CD4-positive, alpha-beta T cell treated with Interleukin-17A for 1 hour (primary cell): ENCODE data around the gene HLA-DPB1.

Source experiments
- DNase-seq: peaks from one replicate; pipeline ENCODE4 v3.0.0-alpha.2; 2020

HLA-DPB1 gene

DNA sequence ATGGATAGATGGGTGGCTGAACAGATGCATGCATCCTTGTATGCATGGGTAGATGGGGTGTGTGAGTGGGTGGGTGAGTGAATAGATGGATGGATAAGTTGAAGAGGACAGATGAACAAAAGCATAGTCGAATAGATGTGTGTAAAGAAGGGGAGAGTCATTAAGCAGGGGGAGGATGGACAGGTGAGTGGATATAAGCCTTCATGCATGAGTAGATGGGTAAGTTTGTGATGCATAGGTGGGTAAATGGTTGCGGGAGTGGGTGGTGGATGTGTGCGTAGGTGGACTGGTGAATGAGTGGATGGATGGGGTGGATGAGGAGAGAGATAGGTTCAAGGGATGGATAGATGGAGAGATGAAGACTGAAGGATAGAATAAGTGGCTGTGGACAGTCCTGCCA is 29.6 kb downstream of the HLA-DPB1 start:
- no peak for DNase-seq

DNA sequence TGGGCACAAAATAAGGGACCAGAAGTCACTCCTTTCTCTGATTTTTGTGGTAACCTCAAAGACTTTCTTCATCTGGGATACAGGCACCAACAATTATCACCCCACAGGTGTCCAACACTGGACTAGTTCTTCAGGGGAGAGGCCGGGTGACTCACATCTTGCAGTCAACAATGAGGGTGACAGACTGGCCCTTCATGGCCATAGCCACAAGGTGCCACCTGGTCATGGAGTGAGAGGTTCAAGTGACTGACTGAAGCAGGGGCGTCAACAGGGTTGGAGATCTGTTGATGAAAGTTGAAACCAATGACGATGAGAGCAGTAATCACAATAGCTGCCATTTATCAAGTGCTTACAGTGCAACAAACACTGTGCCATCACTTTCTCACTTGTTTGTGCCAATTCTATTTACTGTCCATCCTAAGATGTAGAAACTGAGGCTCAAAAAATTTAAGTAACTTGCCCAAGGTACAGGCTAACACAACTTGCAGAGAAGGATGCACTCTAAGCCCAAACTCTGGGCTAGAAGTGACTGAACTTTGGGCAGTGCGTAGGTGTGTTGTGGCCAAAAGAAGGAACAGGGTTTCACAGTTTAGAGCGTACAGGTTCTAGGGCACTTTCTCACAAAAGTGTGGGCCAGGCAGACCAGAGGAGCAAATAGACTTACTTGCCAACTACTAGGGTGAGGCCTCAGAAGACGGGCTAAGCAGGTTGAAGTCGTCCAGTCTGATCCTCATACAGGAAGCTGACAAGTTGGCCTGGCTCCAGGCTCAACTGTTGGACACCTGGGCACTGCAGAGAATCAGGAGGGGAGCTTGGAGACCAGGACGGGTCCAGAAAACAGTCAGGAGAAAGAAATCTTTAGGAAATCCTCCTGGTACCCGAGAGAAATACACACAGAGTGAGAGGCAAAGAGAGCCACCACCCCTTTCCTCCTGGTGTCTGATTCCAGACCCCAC is 30.4 kb downstream of the HLA-DPB1 start:
- DNase-seq = no peak

DNA sequence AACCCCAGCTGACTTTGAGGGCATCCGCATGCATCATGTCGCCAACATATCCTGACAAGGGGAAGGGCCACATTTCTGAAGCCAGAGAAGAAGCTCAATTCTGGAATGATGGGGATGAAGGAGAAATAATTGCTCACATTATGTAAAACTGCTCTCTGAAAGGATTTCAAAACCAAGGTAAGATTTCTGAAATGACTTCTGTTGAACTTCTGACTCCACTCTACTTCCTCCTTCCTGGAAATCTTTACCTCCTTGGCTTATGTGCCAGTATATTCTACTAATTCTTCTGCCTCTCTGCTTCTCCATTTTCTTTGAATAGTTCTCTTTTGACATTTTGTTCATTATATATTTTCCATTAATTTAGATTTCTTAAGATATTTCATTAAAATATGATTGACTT is 31.9 kb downstream of the HLA-DPB1 start:
- DNase-seq = no peak

DNA sequence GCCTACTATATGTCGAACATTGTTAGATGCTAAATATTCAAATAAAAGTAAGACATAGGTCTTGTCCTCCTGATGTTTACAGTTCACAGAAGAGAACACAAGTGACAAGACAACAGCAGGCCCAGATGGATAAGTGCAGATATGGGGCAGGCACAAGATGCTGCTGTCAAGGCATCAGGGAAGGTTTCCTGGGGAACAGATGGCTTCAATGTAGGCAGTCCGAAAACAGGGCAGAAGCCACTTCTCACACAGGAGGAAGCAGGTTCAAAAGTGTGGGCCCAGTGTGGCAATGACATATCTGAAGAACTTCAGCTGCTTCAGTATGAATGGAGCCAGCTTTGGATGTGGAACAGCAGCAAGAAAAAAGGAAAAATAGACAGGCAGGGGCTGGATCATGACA is 32.5 kb downstream of the HLA-DPB1 start:
- no peak for DNase-seq

DNA sequence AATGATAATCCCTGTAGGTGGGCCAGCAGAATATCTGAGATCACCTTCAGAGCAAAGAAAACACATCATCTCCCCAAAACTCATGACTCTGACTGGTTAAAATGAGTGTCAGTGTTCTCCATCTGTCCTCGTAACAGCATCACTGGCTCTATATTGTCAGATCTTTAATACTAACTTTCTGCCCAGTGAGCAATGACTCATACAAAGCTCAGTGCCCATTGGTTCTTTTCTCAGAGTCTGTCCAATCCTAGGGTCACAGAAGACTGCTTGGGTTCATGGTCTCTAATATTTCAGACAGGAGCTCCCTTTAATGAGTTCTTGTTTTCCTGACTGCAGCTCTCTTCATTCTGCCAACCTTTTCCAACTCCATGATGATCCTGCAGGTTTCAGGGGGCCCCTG is 36.4 kb downstream of the HLA-DPB1 start:
- peak; percentile 74 for DNase-seq

DNA sequence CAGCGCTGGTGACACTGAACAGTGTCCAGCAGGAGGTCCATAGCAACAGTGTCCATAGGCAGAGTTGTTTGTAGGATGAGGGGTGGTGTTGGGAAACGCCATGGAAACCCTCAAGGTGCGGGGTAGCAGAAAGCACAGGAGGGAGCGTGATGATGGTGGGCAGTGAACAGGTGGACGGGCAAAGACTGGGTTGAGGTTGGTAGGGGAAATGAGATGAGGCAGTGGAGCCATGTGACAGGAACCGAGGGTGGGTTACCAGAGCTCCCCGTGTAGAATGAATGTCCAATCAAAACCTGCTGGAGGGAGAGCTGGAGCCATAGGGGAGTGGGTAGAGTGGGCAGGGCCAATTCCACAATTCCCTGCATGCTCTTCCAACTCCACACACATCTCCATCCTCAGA is 38.0 kb downstream of the HLA-DPB1 start:
- no peak for DNase-seq

DNA sequence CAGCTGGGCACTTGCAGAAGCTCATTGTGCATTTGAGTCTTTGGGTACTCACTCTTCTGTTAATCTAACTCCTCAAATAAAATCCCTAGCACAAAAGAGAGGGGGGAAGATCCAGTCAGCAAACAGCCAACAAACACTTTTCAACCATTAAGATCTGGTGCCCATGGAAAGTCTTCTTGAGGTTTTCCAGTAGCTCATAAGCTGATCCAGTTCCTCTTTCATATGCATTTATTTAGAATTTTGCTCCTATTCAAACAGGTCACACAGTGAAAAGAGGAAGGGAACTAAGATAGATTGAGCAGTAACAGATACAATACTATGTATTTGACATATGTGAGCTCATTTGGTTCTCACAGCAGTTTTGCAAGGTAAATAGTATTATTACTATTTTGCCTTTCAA is 38.6 kb downstream of the HLA-DPB1 start:
- no peak for DNase-seq

DNA sequence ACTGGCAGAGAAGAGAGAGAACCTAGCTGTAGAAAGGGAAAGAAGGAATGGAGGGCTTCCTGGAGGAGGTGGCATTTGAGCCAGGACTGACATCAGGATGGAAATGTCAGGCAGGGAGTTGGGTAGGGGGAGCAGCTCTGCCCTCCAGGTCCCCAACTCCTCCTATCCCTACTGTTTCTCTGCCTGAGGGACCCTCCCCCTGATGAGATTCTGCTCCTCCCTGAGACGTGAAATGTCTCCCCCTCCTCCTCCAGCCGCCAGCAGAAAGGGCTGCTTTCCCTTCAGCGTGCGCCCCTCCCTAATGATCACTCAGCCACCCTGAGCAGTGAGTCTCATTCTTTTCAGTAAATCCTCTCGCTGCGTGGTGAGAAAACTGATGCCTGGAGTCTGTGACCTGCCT is 40.6 kb downstream of the HLA-DPB1 start:
- DNase-seq = no peak

DNA sequence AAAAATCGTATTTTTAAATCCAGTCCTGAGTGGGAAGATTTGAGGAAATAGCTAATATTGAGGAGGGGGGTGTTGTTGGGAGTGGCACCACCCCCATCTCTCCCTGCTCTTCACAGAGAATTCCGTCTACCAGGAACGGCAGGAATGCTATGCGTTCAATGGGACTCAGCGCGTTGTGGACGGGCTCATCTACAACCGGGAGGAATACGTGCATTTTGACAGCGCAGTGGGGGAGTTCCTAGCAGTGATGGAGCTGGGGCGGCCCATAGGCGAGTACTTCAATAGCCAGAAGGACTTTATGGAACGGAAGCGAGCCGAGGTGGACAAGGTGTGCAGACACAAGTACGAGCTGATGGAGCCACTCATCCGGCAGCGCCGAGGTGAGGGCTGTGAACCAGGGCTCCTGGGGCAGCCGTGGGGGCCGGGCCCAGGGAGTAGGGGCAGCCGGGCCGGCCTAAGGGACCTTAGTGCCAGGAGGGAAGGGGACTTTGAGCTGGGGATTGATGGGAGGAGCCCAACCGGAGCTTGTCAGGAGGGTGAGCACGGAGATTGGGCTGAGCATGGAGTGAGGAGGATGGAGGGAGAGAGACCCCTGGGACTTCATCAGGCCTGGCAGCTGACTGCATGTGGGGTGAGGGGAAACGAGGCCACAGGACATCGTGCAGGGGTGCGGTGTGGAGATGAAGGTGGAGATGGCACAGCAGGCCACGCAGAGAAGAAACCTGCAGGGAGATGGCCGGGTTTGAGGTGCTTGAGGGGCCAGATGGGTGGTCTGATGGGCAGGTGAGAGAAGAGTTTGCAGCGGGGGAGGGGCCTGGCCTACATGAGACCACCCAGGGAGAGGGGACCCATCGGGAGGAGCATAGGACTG is 41.3 kb downstream of the HLA-DPB1 start:
- DNase-seq = no peak

DNA sequence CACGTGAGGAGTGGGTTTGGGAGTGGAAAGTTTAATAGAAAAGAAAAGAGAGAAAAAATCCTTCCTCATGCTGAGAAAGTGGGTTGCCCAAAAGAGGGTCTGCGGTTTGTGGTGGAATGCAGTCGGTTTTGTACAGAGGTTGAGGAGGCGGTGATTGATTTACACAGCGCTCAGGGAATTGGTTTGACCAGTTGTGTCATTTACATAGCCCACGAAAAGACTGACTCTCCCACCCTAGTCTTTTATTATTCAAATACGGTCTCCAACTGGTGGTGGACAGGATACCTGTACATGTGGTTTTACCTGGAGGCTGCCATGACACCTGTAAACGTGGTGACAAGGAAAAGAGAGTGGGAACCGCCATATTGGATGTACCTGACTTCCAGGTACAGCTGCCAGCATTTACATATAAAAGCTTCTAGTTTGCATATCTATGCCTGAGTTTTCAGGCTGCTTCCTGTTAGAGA is 42.1 kb downstream of the HLA-DPB1 start:
- DNase-seq = no peak

DNA sequence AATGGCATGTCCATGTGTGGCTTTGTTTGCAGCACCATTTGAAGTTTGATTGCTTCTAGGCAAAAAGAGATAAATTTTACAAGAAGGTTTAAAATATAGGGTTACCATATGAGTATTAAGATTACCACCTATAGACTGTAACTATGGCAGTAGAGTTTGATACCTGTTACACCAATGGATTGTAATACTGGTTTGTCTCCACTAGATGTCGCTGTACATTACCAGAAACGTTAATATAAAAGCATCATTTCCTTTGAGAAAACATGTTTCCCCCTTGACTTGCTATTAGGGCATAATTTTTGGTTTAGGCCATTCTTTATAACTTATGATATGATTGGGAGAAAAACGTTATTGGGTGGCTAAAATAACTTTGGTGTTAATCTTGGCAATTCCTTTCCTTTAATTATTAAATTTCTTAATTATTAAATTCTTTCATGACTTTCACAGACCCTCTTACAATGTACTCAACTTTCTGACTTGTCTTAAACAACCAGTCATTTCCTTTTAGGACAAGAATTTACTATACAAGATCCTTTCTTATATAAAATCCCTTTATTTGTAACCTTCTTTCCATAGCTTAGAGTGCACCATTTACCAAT is 42.8 kb downstream of the HLA-DPB1 start:
- peak; percentile 84 for DNase-seq

DNA sequence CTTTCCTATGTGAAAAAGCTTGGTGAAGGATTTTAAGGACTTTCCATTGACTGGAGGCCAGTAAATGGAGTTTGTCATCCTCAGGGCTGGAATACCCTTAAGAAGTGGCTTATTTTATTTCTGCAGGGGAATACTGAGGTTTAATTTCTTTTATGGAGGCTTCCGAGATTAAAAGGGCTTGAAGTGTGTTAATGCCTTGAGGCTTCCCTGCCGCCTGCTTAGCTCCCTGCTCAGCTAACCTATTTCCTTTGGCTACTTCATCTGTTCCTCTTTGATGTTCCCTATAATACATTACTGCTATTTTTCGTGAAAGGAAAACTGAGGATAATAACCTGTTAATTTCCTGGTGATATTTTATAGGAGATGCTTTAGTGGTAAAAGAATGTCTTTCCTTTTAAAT is 44.2 kb downstream of the HLA-DPB1 start:
- no peak for DNase-seq

DNA sequence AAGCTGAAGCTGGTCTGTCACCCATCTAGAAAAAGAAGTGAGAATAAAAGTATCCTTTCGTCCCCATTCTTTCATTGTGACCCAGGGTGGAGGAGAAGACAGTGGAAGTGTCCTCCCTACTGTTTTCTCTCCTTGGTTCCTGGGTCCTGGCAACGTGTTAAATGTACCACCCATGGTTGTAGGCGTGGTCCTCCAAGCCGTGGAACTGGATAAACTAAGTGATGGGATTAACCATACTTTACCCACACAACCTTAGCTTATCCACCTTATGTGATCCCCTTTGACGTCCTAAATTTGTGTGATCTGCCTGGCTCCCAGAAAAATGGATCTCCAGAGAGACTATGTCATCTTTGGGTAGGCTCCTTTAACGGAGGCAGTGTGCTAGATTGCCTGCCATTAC is 47.4 kb downstream of the HLA-DPB1 start:
- DNase-seq = no peak

DNA sequence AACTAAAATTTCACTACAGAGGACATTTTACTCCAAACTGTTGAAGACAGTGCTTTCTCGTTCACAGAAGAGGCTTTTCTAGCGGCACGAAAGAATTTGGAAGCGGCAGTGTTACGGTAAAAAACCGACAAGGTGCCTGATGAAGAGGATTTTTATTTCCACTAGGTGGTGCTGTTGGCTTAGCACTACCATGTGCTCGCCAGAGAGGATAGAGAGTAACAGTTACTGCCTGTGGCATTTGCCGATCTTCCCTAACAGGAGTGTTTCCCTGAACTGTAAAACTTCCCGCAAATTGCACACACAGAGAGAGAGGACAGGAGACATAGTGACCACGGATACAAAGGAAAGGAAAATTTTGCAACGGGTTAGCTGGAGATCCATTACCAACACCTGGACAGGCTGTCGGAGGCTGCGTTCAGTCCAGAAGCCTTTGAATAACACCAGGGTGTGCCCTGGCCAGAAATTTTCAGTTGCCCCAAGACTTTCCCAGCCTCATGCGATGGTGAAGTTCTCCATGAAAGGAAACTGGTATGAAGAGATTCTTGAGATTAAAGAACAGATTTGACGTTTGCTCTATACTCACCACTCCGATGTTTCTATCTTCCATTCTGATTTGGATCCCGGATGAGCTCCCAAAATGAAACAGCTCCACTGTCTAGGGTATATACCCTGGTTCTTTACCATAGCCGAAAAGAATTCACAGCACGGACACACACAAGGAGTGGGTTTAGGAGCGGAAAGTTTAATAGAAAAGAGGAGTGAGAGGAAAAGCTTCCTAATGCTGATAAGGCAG is 48.1 kb downstream of the HLA-DPB1 start:
- peak; percentile 29 for DNase-seq

DNA sequence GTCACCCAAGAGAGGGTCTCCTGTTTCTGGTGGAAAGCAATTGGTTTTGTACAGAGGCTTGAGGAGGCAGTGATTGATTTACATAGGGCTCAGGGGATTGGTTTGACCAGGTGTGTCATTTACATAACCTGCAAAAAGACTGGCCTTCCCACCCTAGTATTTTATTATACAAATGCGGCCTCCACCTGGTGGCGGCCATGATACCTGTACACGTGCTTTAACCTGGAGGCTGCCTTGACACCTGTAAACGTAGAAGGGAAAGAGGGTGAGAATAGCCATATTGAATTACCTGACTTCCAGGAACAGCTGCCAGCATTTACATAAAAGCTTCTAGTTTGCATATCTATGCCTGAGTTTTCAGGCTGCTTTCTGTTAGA is 48.7 kb downstream of the HLA-DPB1 start:
- DNase-seq = no peak

DNA sequence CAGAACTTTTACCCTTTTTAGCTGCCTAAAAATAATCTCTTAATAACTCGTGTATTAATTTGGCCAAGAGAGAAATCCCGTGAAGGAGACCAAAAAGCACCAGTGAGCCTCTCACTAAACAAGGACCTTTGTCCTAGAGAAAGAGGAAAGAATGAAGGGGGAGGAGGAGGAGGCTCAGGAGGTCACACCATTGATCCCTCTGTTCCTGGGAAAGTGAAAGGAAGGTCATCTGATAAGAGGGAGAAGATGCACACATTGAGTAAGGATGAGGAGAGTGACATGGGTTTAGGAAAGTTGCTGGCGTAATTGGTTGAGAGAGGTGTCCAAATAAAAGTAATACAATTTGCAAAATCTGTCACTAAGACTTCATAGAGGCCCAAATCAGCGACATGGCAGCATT is 49.2 kb downstream of the HLA-DPB1 start:
- no peak for DNase-seq

DNA sequence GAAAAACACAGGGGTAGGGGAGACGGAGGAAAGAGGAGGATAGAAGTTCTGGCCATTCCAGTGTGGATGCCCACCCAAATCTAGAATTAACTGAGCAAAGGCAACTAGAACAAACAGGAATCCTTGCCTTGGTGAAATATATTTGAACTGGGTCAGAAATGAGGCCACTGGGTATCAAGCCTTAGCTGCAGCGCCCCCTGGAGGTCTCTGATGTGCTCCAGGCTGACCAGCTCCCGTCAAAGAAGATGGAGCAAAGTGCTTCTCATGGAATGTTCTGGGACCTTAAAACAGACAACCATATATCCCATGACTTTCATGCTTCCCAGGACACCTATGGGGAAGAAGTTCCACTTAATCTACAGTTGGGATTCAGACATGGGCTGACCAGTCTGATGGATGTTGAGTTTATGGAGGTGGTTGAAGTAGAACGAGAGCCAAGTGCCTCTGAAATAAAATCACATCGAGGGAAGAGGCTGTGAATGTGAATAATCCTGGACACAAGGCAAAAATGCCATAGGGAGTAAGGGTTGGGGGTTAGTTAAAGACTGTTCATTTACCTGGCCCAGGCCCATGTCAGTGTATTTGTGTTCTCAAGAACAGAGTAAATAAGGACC is 50.4 kb downstream of the HLA-DPB1 start:
- DNase-seq = peak; percentile 62

DNA sequence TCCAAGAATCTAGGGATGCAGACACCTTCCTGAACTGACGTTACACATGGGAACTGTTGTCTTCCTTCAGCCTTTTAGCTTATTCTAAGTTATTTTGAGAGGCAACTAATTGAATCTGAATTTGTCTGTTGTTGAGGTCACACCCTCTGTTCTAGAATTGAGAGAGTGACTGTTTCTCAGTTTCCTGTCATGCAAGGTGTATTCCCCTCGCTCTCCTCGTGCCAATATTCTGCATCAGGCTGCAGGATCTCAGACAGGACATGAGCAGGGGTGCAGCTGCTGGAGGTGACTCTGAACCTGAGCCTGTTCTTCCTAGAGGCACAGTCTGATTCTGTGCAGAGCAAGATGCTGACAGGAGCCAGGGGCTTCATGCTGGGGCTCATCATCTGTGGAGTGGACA is 52.5 kb downstream of the HLA-DPB1 start:
- no peak for DNase-seq

DNA sequence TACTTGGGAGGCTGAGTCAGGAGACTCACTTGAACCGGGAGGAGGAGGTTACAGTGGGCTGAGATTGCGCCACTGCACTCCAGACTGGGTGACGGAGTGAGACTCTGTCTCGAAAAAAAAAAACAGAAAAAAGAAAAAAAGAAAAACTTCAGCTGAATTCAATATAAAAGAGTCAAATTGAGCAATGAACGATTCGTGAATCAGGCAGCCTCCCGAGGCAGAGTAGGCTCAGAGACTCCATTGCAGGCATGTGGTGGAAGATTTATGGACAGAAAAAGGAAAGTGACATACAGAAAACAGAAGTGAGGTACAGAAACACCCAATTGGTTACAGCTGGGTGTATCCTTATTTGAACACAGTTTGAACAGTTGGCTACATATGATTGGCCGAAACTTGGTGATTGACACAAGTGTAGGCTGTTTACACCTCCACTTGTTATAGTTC is 56.3 kb downstream of the HLA-DPB1 start:
- no peak for DNase-seq

DNA sequence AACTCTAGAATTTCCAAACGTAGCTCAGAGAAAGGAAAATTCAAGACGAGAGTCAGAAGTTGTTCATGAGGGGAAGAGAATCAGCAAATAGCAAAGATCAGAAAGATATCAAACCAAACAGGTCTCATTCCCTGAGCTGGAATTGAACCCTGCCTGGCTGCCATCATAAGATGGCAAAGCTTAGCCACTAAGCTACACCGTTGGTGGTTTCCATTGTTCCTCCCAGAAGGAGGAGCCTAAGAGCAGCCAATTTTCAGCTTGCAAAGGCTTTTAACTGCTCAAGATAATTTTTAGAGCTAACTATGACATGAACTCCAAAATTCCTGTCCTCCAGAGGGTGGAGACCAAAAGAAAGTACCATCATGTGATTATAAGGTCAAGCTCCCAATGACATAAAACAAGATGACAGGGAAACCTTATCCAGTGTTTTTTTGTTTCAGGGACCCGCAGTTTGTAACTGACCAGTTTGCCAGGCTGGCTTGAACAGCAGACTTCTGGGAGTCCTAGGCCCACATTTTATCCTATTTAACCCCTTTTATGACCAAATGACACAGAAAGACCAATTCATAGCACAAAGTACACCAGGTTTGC is 60.6 kb downstream of the HLA-DPB1 start:
- no peak for DNase-seq
